Glutamatergic neuron (in vitro differentiated cells): ENCODE results near the gene HEPN1. TPM values are rescaled to one million over a fixed set of nuclear protein-coding genes. Genes with fewer than 3 reads are reported as not detected.

Source experiments
- DNase-seq: peaks from one replicate; pipeline ENCODE4 v3.0.0; 2022
- H3K27ac Mint-ChIP-seq: one replicate; pipeline ENCODE4 v1.8.0; 2020; ENCODE audit warnings: mild to moderate bottlenecking, mixed read lengths, inconsistent platforms; ENCODE audit not compliant: unreplicated experiment
- H3K27me3 Mint-ChIP-seq: one replicate; pipeline ENCODE4 v1.8.0; 2020; ENCODE audit warnings: mild to moderate bottlenecking, moderate library complexity, mixed read lengths, inconsistent platforms; ENCODE audit not compliant: unreplicated experiment
- H3K36me3 Mint-ChIP-seq: one replicate; pipeline ENCODE4 v1.8.0; 2020; ENCODE audit warnings: mild to moderate bottlenecking, mixed read lengths, inconsistent platforms; ENCODE audit not compliant: unreplicated experiment
- H3K4me1 Mint-ChIP-seq: one replicate; pipeline ENCODE4 v1.8.0; 2020; ENCODE audit warnings: mild to moderate bottlenecking, low read depth, mixed read lengths, inconsistent platforms; ENCODE audit not compliant: unreplicated experiment
- H3K4me3 Mint-ChIP-seq: one replicate; pipeline ENCODE4 v1.8.0; 2020; ENCODE audit warnings: mild to moderate bottlenecking, mixed read lengths, inconsistent platforms; ENCODE audit not compliant: unreplicated experiment
- H3K9me3 Mint-ChIP-seq: one replicate; pipeline ENCODE4 v1.8.0; 2020; ENCODE audit warnings: mild to moderate bottlenecking, moderate library complexity, mixed read lengths, inconsistent platforms; ENCODE audit not compliant: unreplicated experiment
- total RNA-seq: library from RNA; stranded (reverse); fragmentation: NEBNext Ultra II Directional; extraction: Animal tissue kit (Norgen Biotek cat#: 25700); gene quantifications from one replicate; pipeline ENCODE4 v1.2.1, GENCODE V29; 2021; ENCODE audit not compliant: unreplicated experiment
- TF ChIP-seq, protein P1 (sequence below): fragments of 200-600 bp; sonication (generic); IDR thresholded peaks from one replicate; pipeline ENCODE4 v1.5.0; 2021; ENCODE audit not compliant: partially characterized antibody, unreplicated experiment

HEPN1 gene
- total RNA-seq, 1 donor from 2014 or later: not detected

DNA sequence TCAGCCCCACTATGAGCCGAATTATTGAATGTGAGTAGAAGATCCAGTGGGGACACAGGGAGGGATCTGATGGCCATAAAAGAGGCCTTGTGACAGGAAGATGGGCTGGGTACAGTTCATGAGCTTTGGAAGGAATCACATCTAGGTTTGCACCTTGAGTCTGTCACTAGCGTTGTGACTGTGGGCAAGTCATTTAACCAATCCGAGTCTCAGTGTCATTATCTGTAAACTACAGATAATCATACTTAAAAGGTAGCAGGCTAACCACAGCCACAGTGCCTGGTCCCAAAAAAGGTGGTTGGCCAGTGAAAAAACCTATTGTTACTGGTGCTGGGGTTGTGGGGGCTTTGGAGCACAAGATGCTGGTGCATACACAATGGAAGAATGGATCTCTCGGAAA is 3.8 kb downstream of the HEPN1 start:
- Mint-ChIP-seq H3K4me1 (peaks cover 3% of the 10 kb centered on the region), H3K9me3 (peaks cover 7% of the 10 kb centered on the region), H3K36me3 (peaks cover 11% of the 10 kb centered on the region), H3K4me3 (no peak overlapping the region), H3K27ac (no peak overlapping the region), H3K27me3 (peaks cover 17% of the 10 kb centered on the region)
- no peak for DNase-seq
- TF ChIP-seq, protein P1, sequence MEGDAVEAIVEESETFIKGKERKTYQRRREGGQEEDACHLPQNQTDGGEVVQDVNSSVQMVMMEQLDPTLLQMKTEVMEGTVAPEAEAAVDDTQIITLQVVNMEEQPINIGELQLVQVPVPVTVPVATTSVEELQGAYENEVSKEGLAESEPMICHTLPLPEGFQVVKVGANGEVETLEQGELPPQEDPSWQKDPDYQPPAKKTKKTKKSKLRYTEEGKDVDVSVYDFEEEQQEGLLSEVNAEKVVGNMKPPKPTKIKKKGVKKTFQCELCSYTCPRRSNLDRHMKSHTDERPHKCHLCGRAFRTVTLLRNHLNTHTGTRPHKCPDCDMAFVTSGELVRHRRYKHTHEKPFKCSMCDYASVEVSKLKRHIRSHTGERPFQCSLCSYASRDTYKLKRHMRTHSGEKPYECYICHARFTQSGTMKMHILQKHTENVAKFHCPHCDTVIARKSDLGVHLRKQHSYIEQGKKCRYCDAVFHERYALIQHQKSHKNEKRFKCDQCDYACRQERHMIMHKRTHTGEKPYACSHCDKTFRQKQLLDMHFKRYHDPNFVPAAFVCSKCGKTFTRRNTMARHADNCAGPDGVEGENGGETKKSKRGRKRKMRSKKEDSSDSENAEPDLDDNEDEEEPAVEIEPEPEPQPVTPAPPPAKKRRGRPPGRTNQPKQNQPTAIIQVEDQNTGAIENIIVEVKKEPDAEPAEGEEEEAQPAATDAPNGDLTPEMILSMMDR: no peak

DNA sequence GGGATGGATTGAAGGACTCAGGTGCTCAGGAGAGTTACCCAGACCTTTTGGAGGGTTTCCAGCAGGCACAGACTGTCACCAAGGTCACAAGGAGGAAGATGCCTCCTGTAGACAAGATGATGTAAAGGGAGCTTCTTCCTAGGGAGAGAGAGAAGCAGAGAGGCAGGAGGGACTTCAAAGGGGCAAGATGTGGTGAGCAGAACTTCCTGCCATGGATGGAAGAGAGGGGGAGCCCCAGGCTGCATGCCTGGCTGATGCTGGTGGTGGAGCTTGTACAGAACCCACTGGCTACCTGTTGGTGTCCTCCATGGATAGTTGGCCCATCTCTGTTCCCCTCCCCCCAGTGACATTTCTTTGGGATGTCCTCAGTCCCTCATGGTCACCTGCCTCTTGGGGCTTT is 4.2 kb downstream of the HEPN1 start:
- Mint-ChIP-seq H3K36me3 (peaks cover 11% of the 10 kb centered on the region), H3K4me3 (no peak overlapping the region), H3K9me3 (peaks cover 7% of the 10 kb centered on the region), H3K4me1 (peaks cover 3% of the 10 kb centered on the region), H3K27ac (no peak overlapping the region), H3K27me3 (peaks cover 17% of the 10 kb centered on the region)
- no peak for DNase-seq
- TF ChIP-seq, protein P1: no peak

DNA sequence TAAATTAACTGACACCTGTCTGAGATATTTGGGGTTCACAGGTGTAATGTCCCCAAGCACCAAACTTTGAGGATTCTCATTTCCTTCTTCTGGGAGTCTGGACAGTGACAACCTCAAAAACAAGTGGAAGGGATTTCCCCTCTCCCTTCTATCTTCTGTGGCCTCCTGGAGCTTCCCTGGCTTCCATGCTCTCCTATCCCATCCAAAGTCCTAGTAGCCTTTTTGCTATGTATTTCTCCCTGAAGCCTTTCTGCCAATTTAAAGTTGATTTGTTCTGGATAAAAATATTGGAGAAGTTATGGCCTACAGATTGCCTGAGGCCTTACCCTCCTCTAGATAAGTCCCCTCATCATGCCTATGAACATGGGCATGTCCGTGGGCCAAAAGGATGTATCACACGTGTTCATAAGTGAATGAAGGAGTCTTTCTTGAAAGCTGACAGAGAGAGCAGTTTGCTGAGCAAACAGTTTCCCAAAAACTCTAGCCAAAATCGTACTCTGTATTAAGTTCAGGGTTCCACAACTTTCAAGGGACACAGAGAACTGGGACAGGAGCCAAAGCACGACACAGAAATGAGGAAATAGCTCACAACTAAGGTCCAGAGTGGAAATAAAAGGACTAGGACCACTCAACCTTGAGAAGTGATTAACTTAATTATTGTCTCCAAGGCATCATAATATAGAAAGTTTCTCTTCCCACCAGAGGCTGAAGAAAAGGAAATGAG is 10.1 kb downstream of the HEPN1 start:
- peaks cover 2% of the 10 kb centered on the region for H3K9me3 Mint-ChIP-seq
- H3K4me3 Mint-ChIP-seq: no peak overlapping the region
- DNase-seq: no peak
- H3K36me3 Mint-ChIP-seq: no peaks in the 10 kb centered on the region
- TF ChIP-seq, protein P1: no peak
- H3K27me3 Mint-ChIP-seq: no peaks in the 10 kb centered on the region
- H3K27ac Mint-ChIP-seq: no peak overlapping the region
- H3K4me1 Mint-ChIP-seq: no peaks in the 10 kb centered on the region

DNA sequence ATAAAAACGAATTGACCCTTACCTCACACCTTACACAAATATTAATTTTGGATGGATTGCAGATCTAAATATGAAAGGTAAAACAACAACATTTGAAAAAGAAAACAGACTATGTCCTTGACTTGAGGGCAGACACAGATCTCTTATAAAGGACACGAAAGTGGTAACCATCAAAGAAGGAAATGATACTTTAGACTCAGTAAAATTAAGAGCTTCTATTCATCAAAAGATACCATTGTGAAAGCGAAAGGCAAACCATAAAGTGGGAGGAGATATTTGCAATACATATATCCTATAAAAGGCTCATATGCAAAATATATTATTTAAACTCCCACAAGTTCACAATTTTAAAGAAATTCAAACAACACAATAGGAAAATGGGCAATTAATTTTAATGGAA is 11.7 kb downstream of the HEPN1 start:
- TF ChIP-seq, protein P1: no peak
- H3K27ac Mint-ChIP-seq: no peak overlapping the region
- no peaks in the 10 kb centered on the region for H3K36me3 Mint-ChIP-seq
- DNase-seq: no peak
- H3K9me3 Mint-ChIP-seq: no peaks in the 10 kb centered on the region
- H3K27me3 Mint-ChIP-seq: no peaks in the 10 kb centered on the region
- no peak overlapping the region for H3K4me3 Mint-ChIP-seq
- no peaks in the 10 kb centered on the region for H3K4me1 Mint-ChIP-seq

DNA sequence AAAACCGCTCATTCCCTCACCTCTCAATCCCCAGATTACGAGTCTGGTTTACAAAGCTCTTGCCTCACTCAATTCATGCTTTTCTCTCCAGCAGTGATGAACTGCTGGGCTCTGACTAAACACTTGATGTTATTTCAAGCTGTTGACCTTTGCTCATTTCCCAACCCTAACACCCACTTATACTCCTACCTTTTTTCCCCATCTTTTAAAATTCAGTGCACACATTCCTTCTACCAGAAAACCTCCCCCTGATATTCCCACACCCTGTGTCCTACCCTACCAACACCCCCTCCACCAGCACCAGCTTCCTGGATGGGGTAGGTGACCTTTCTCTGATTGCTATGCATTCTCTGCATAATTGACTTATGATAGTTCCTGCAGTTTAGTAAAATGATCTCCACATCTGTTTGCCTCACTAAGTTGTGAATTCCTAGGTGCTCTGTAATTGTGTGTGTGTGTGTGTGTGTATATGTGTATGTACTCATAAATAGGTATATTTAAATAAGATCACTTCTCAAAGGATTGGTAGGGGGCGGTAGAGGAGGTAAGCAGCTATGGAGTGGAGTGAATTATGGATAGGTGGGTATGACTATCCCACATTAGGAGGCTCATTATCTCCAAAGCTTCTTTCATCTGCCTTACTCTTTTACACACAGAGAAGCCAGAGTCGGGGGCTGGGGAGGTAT is 16.0 kb downstream of the HEPN1 start:
- no peak overlapping the region for H3K4me3 Mint-ChIP-seq
- H3K36me3 Mint-ChIP-seq: no peaks in the 10 kb centered on the region
- H3K27me3 Mint-ChIP-seq: no peaks in the 10 kb centered on the region

More for the DNA sequence above, 16.0 kb downstream of the HEPN1 start:
- Mint-ChIP-seq H3K9me3 (no peaks in the 10 kb centered on the region), H3K27ac (no peak overlapping the region), H3K4me1 (no peaks in the 10 kb centered on the region)
- TF ChIP-seq, protein P1: no peak
- DNase-seq: no peak
